Hepatocyte (in vitro differentiated cells): ENCODE measurements around the gene CDC6. TPM values are rescaled to one million over a fixed set of nuclear protein-coding genes. Genes with fewer than 3 reads are reported as not detected.

ENCODE experiments used
- DNase-seq: peaks from one replicate; pipeline ENCODE4 v3.0.0-alpha.2; 2016; ENCODE audit warnings: low spot score
- H2AFZ ChIP-seq: fragments of 200-600 bp; sonication (generic); 2 replicates; pipeline ENCODE4 v1.6.0; 2016; ENCODE audit warnings: antibody characterized with exemption, mild to moderate bottlenecking
- H3K27ac ChIP-seq: fragments of 200-600 bp; sonication (generic); 2 replicates; pipeline ENCODE4 v1.5.1; 2016; ENCODE audit warnings: mild to moderate bottlenecking
- H3K27me3 ChIP-seq: fragments of 200-600 bp; sonication (generic); 2 replicates; pipeline ENCODE4 v1.6.1; 2016
- H3K36me3 ChIP-seq: fragments of 200-600 bp; sonication (generic); replicated peaks from 2 replicates; pipeline ENCODE4 v1.5.1; 2016; ENCODE audit warnings: low read depth; ENCODE audit not compliant: insufficient read depth
- H3K4me1 ChIP-seq: fragments of 200-600 bp; sonication (generic); 2 replicates; pipeline ENCODE4 v1.5.1; 2016; ENCODE audit warnings: mild to moderate bottlenecking, moderate library complexity; ENCODE audit not compliant: insufficient read depth
- H3K4me2 ChIP-seq: fragments of 200-600 bp; sonication (generic); 2 replicates; pipeline ENCODE4 v1.6.0; 2016
- H3K4me3 ChIP-seq: fragments of 200-600 bp; sonication (generic); 2 replicates; pipeline ENCODE4 v1.5.1; 2016; ENCODE audit warnings: mild to moderate bottlenecking
- H3K79me2 ChIP-seq: fragments of 200-600 bp; sonication (generic); 2 replicates; pipeline ENCODE4 v1.6.0; 2017; ENCODE audit warnings: mild to moderate bottlenecking
- H3K9me2 ChIP-seq: fragments of 200-600 bp; sonication (generic); replicated peaks from 2 replicates; pipeline ENCODE4 v1.6.0; 2017; ENCODE audit warnings: mild to moderate bottlenecking; ENCODE audit not compliant: insufficient read depth
- H3K9me3 ChIP-seq: fragments of 200-600 bp; sonication (generic); 2 replicates; pipeline ENCODE4 v1.5.1; 2016; ENCODE audit warnings: low read depth, mild to moderate bottlenecking
- H4K20me1 ChIP-seq: fragments of 200-600 bp; sonication (generic); 2 replicates; pipeline ENCODE4 v1.6.0; 2016; ENCODE audit warnings: mild to moderate bottlenecking; ENCODE audit not compliant: insufficient read depth, poor library complexity, severe bottlenecking
- EZH2 ChIP-seq: fragments of 200-600 bp; sonication (generic); IDR thresholded peaks from 2 replicates; pipeline ENCODE4 v1.6.1; 2016; ENCODE audit warnings: antibody characterized with exemption, mild to moderate bottlenecking, borderline replicate concordance
- EZH2phosphoT487 ChIP-seq: fragments of 200-600 bp; sonication (generic); IDR thresholded peaks from one replicate; pipeline ENCODE4 v1.6.1; 2018; ENCODE audit warnings: antibody characterized with exemption, mild to moderate bottlenecking, low read depth, moderate library complexity; ENCODE audit not compliant: unreplicated experiment, severe bottlenecking
- WGBS: methylation state at CpG from one replicate; pipeline ENCODE4 v1.1.6; 2016; ENCODE audit warnings: low lambda C conversion rate; ENCODE audit errors: missing lambda C conversion rate; 5-methylcytosine and 5-hydroxymethylcytosine counted together
- polyA plus RNA-seq: library from polyadenylated mRNA; unstranded; fragments of >200 nt; fragmentation: Nextera tagmentation; extraction: Ambion mirVana; gene quantifications from 2 replicates; pipeline ENCODE4 v1.2.1, GENCODE V29; 2016
- total RNA-seq: library from RNA; depleted of rRNA; stranded (reverse); fragments of >200 nt; gene quantifications from 2 replicates; pipeline ENCODE4 v1.2.3, GENCODE V29; 2014
- TF ChIP-seq, protein P1 (sequence below): fragments of 200-600 bp; sonication (generic); IDR thresholded peaks from 2 replicates; pipeline ENCODE4 v1.5.1; 2016; ENCODE audit warnings: antibody characterized with exemption, mild to moderate bottlenecking; ENCODE audit not compliant: poor library complexity

The CDC6 gene
- total and polyA plus RNA-seq, 2 experiments from 2014 or later, result 5.1 to 5.8 TPM

DNA sequence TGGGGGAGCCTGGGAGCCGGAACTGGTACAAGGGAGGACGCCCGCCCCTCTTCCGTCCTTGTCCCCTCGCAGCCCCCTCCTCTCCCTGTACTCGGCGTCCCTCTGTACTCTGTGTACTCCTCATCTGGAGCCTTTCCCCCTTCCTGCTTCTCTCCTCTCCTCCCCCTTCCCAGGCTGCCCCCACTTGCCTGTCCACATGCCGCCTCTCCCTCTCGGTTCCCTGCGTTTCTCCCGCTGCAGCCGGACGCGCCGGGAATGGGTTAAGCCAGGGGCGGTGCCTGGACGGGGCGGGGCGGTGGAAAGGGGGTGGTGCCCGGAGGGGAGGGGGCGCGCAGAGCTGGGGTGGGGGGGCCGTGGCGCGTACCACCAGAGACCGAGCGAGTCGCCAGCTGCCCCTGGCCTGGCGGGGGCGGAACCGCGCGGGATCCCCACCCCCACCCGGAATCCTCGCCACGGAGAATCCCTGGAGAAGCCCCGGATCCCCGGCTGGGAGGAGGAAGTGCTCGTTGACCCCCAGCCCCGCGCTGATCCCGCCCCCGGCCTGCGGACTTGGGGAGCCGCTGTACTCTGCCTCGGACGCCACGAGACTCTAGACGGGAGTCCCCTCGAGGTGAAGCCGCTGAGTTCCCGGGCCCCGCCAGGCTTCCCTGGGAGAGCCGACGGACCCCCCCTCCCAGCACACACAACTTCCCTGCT, 54.3 kb downstream of the CDC6 start:
- TF ChIP-seq EZH2phosphoT487 (no peak), EZH2 (no peak)
- TF ChIP-seq, protein P1, sequence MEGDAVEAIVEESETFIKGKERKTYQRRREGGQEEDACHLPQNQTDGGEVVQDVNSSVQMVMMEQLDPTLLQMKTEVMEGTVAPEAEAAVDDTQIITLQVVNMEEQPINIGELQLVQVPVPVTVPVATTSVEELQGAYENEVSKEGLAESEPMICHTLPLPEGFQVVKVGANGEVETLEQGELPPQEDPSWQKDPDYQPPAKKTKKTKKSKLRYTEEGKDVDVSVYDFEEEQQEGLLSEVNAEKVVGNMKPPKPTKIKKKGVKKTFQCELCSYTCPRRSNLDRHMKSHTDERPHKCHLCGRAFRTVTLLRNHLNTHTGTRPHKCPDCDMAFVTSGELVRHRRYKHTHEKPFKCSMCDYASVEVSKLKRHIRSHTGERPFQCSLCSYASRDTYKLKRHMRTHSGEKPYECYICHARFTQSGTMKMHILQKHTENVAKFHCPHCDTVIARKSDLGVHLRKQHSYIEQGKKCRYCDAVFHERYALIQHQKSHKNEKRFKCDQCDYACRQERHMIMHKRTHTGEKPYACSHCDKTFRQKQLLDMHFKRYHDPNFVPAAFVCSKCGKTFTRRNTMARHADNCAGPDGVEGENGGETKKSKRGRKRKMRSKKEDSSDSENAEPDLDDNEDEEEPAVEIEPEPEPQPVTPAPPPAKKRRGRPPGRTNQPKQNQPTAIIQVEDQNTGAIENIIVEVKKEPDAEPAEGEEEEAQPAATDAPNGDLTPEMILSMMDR, result no peak
- H3K79me2 ChIP-seq, result peaks cover 89% of the 10 kb centered on the region
- H3K9me2 ChIP-seq, result no peaks in the 10 kb centered on the region
- no peak overlapping the region for H2AFZ ChIP-seq
- H3K9me3 ChIP-seq, result no peaks in the 10 kb centered on the region
- peaks cover 48% of the 10 kb centered on the region for H3K4me1 ChIP-seq
- peak overlapping the region; percentile 99 for H3K27ac ChIP-seq
- WGBS, result 0% methylated on average over 12 of the region's 55 CpGs
- DNase-seq, result peak; percentile 89
- H3K36me3 ChIP-seq, result no peaks in the 10 kb centered on the region
- H3K4me3 ChIP-seq, result peak overlapping the region; percentile 95
- no peaks in the 10 kb centered on the region for H3K27me3 ChIP-seq
- peak overlapping the region; percentile 96 for H3K4me2 ChIP-seq
- H4K20me1 ChIP-seq, result peaks cover 19% of the 10 kb centered on the region

DNA sequence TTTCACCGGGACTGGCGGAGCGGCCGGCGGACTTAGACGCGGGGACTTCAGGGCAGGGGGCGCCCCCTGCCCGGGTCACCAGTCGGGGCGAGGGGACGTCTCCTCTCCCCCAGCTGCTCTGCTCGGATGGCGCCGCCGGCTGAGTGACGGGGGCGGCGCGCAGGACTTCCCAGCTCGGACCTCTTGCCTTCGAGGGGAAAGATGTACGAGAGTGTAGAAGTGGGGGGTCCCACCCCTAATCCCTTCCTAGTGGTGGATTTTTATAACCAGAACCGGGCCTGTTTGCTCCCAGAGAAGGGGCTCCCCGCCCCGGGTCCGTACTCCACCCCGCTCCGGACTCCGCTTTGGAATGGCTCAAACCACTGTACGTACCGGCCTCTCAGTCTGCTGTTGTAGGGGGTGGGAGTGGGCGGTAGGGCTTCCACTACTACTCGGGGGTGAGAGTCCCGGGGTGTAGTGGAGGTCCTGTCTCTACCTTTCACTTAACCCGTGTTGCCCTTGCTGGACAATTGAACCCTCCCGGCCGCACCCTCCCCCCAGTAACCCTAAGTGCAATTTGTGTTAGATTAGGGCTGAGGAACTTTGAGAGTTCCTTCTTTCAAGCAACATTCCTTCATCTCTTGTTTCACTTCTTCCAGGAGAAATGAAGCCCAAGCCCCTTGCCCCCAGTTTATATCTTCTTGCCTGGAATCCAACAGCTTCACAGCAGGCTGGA, 55.0 kb downstream of the CDC6 start:
- no peaks in the 10 kb centered on the region for H3K27me3 ChIP-seq
- H3K4me1 ChIP-seq, result peaks cover 52% of the 10 kb centered on the region
- TF ChIP-seq EZH2phosphoT487, result no peak
- TF ChIP-seq, protein P1, result no peak
- TF ChIP-seq EZH2, result no peak
- peak overlapping the region; percentile 99 for H3K27ac ChIP-seq
- H3K4me2 ChIP-seq, result peak overlapping the region; percentile 96
- no peaks in the 10 kb centered on the region for H3K36me3 ChIP-seq
- H2AFZ ChIP-seq, result no peak overlapping the region
- no peaks in the 10 kb centered on the region for H3K9me3 ChIP-seq
- no peak for DNase-seq
- WGBS, result 2% methylated on average over 31 of the region's 38 CpGs
- no peaks in the 10 kb centered on the region for H3K9me2 ChIP-seq
- peak overlapping the region; percentile 95 for H3K4me3 ChIP-seq
- H3K79me2 ChIP-seq, result peaks cover 89% of the 10 kb centered on the region
- H4K20me1 ChIP-seq, result peaks cover 25% of the 10 kb centered on the region

- peak overlapping the region; percentile 95 for H3K4me3 ChIP-seq
- no peaks in the 10 kb centered on the region for H3K9me2 ChIP-seq
- H4K20me1 ChIP-seq, result peaks cover 27% of the 10 kb centered on the region
- H3K4me2 ChIP-seq, result peak overlapping the region; percentile 96
- H3K9me3 ChIP-seq, result no peaks in the 10 kb centered on the region
- H3K27me3 ChIP-seq, result no peaks in the 10 kb centered on the region
- H3K79me2 ChIP-seq, result peaks cover 89% of the 10 kb centered on the region
- peaks cover 60% of the 10 kb centered on the region for H3K4me1 ChIP-seq
- WGBS, result 19% methylated on average over 15 of the region's 15 CpGs
- TF ChIP-seq EZH2phosphoT487 (no peak), EZH2 (no peak)
- TF ChIP-seq, protein P1, result no peak
- no peaks in the 10 kb centered on the region for H3K36me3 ChIP-seq
- peak overlapping the region; percentile 99 for H3K27ac ChIP-seq
- DNase-seq, result no peak
- H2AFZ ChIP-seq, result no peak overlapping the region
Measured at GRCh38 chr17:40343219-40344119, 55.8 kb downstream of the CDC6 start.
